Right atrium auricular region (tissue), 2 donors: ENCODE measurements around the gene PLA2G4D. TPM values are rescaled to one million over a fixed set of nuclear protein-coding genes. Genes with fewer than 3 reads are reported as not detected.

Experiments
- DNase-seq: peaks from one replicate; pipeline ENCODE4 v3.0.0-alpha.2; 2019; ENCODE audit warnings: low spot score
- H3K27ac ChIP-seq, 2 donors: fragments of 200-600 bp; sonication (generic); 1 replicate in 1 of 2; 2 replicates in 1 of 2; pipeline ENCODE4 v1.5.1; 2016 to 2019
- H3K27me3 ChIP-seq, 2 donors: fragments of 200-600 bp; sonication (generic); one replicate each; pipeline versions ENCODE4 v1.5.1 to v1.6.0; 2017 to 2019
- H3K36me3 ChIP-seq: fragments of 200-600 bp; sonication (generic); one replicate; pipeline ENCODE4 v1.5.1; 2016
- H3K4me1 ChIP-seq, 2 donors: fragments of 200-600 bp; sonication (generic); one replicate each; pipeline versions ENCODE4 v1.5.1 to v1.6.0; 2017 to 2019
- H3K4me3 ChIP-seq, 2 donors: fragments of 200-600 bp; sonication (generic); 1 replicate in 1 of 2; 2 replicates in 1 of 2; pipeline ENCODE4 v1.5.1; 2017 to 2019; ENCODE audit warnings: mild to moderate bottlenecking in 1 of 2, moderate library complexity in 1 of 2
- H3K9me3 ChIP-seq, 2 donors: fragments of 200-600 bp; sonication (generic); one replicate each; pipeline ENCODE4 v1.5.1; 2019
- CTCF ChIP-seq, 2 donors: fragments of 200-600 bp; sonication (generic); IDR thresholded peaks; one replicate each; pipeline ENCODE4 v1.5.1; 2019; ENCODE audit warnings: antibody characterized with exemption in 2 of 2
- total RNA-seq, 2 donors: library from RNA; depleted of rRNA; stranded (reverse); fragments of >200 nt; gene quantifications; one replicate each; pipeline ENCODE4 v1.1.0, GENCODE V29; 2016

Gene PLA2G4D
- total RNA-seq, 2 donors from 2014 or later, result not detected

DNA sequence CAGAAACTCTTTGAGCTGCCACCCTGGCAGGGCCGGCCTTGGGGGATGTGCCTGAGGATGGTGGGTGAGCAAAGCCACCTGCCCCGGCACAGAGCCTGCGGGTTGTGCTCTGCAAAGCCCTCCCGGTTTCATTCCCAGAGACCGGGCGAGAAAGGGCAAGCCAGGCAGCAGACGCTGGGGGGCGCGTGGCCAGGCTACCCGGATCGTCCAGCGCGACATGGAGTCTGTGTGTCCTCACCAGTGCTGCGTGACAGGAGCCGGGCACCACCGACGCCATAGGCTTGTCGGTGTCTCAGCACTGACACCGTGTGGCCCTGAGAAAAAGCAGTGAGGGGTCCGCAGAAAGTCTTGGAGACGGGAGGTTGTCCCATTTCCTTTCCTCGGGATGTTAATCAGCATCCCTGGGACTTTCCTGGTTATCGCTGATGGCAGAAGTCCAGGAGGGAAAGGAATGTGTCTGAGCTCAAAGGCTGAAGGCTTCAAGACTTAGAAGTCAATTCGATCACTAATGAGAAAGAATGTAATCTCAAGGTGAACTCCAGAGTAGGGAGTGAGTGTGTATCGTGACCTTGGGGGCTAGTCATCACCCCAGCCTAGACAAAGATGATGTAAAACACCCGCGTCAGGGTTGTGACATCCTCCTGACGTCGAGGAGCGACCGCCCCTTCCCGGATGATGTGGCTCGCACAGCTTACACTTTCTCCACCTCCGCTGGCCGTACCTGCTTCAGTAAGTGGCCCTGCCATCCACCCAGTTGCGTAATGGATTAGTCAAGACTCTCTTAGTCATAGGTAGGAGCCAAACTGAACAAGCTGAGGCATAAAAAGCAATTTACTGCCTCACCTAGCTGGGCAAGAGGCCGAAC, 37.2 kb downstream of the PLA2G4D start:
- Histone ChIP-seq H3K27me3 (no peaks in the 10 kb centered on the region), H3K4me1 (peaks cover 0 to 22% of the 10 kb centered on the region in 2 donors), H3K36me3 (no peaks in the 10 kb centered on the region), H3K4me3 (peak overlapping the region in 1 of 2 donors; percentile 25), H3K27ac (no peak overlapping the region), H3K9me3 (no peaks in the 10 kb centered on the region)
- peak; percentile 80 for DNase-seq
- peak; percentile 59 to 81 for TF ChIP-seq CTCF (IDR thresholded peaks at IDR 0.05)

DNA sequence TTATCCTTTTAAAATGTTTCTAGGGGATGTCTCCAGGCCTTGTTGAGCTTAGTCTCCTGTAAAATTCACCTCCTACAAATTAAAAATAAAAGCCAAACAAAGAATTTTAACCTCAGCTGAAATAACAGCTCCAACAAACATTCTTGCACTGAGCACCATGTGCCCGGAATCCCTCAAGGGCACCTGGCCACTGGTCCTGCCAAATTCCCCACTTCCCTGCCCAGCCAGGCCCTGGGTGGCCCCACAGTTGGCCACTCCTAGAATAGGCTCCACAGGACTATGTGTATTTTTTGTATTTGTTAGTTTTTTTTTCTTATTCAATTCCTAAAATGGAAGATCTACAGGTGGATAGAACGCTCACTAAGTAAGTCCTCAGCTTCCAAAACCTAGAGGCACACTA, 40.4 kb downstream of the PLA2G4D start:
- no peak for DNase-seq
- Histone ChIP-seq H3K4me3 (no peak overlapping the region), H3K4me1 (peaks cover 0 to 36% of the 10 kb centered on the region in 2 donors), H3K9me3 (no peaks in the 10 kb centered on the region), H3K36me3 (no peaks in the 10 kb centered on the region), H3K27ac (peak overlapping the region in 1 of 2 donors; percentile 52), H3K27me3 (no peaks in the 10 kb centered on the region)
- no peak for TF ChIP-seq CTCF (IDR thresholded peaks at IDR 0.05)

DNA sequence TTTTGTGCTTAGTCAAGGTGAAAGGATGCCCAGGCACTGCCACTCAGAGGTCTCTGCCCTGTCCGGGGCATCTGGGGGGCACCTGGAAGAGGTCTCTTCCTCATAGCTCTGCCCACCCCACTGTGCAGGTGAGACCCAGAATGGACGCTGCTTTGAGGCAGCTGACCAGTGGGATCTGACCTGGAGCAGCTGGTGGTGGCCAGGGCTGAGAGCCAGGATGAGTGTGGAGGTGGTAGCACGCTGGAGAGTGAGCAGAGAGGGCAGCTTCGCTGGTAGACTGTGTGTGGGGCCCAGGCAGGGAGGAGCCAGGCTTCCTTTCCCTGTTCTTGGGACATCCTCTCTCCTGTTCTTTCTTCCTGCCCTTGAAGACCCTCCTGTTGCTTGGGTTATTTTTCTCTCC, 41.4 kb downstream of the PLA2G4D start:
- Histone ChIP-seq H3K27me3 (no peaks in the 10 kb centered on the region), H3K9me3 (no peaks in the 10 kb centered on the region), H3K4me1 (peaks cover 0 to 36% of the 10 kb centered on the region in 2 donors), H3K27ac (peak overlapping the region in 1 of 2 donors; percentile 52), H3K4me3 (no peak overlapping the region), H3K36me3 (no peaks in the 10 kb centered on the region)
- DNase-seq, result no peak
- no peak for TF ChIP-seq CTCF (IDR thresholded peaks at IDR 0.05)

- Histone ChIP-seq H3K27me3 (no peaks in the 10 kb centered on the region), H3K27ac (peak overlapping the region; percentile 80 to 86), H3K4me1 (peaks cover 0 to 24% of the 10 kb centered on the region in 2 donors), H3K9me3 (no peaks in the 10 kb centered on the region), H3K36me3 (no peaks in the 10 kb centered on the region), H3K4me3 (no peak overlapping the region)
- TF ChIP-seq CTCF (IDR thresholded peaks at IDR 0.05), result no peak
- no peak for DNase-seq
These were observed 43.7 kb downstream of the PLA2G4D start for GRCh38 chr15:42050484-42051255.

DNA sequence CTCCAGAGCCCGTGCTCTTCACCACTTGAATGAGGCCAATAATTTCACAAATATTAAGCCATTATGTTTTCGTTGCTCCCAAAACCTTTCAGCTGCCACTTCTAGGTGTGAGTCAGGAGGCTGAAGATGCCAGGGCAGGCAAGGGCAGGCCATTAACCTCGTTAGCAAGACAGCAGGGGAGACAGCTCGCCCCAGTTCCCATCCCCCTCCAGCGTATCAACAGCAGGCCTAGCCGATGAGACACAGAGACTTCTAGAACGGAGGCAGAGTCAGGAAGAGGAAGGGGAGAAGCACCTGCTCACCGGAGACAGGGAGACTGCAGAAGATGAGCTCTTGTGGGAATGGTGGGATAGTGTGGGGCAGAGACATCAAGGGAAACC, 45.6 kb downstream of the PLA2G4D start:
- H3K36me3 ChIP-seq, result no peaks in the 10 kb centered on the region
- no peak overlapping the region for H3K4me3 ChIP-seq
- no peaks in the 10 kb centered on the region for H3K27me3 ChIP-seq
- no peak overlapping the region for H3K27ac ChIP-seq
- no peak for TF ChIP-seq CTCF (IDR thresholded peaks at IDR 0.05)
- H3K9me3 ChIP-seq, result no peaks in the 10 kb centered on the region
- no peak for DNase-seq
- H3K4me1 ChIP-seq, result peaks cover 0 to 24% of the 10 kb centered on the region in 2 donors
